Measurements from ENCODE around the gene DSTYK.

DNA sequence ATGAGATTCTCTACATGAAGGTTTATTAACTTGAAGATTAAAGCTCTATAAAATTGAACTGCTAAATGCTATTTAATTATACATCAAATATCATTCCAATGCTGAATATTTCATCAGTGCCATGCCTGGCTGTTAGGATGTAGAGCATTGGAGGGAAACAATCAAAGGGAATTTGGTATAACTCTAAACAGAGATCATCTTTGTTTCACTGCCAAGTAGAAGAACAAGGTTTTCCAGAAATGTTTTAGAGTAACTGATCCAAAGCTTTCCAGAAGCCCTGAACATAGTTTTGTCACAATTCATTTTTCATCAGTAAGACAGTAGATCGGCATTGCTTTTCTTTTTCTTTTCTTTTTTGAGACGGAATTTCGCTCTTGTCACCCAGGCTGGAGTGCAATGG is 5.9 kb upstream of the DSTYK start:
- TF ChIP-seq CTCF (IDR thresholded peaks at IDR 0.05; ENCODE audit: low read length) (no peak), EZH2 (optimal IDR thresholded peaks at IDR 0.05; ENCODE audit: low read depth, low read length) (no peak)

Data from MM.1S (cell line).